Activated CD8-positive, alpha-beta memory T cell treated with anti-CD3 and anti-CD28 coated beads for 48 hours (primary cell): ENCODE results near the gene PCDHGA7.
"Not testable (repeated sequence)": the region's sequence is repeated elsewhere in the genome, so short reads cannot be mapped to it uniquely, and the experiment has no call there.

ENCODE experiments used
- DNase-seq, 3 experiments: peaks; one replicate each; pipeline ENCODE4 v3.0.0-alpha.2; 2020; ENCODE audit warnings: low read depth in 2 of 3, low spot score in 2 of 3

Gene PCDHGA7

DNA sequence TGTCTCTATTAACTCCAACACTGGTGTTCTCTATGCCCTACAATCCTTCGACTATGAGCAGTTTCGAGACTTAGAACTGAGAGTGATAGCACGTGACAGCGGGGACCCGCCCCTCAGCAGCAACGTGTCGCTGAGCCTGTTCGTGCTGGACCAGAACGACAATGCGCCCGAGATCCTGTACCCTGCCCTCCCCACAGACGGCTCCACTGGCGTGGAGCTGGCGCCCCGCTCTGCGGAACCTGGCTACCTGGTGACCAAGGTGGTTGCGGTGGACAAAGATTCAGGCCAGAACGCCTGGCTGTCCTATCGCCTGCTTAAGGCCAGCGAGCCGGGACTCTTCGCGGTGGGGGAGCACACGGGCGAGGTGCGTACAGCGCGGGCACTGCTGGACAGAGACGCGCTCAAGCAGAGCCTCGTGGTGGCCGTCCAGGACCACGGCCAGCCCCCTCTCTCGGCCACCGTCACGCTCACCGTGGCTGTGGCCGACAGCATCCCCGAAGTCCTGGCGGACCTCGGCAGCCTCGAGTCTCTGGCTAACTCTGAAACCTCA is 40.3 kb downstream of the PCDHGA7 start:
- DNase-seq: no peak

DNA sequence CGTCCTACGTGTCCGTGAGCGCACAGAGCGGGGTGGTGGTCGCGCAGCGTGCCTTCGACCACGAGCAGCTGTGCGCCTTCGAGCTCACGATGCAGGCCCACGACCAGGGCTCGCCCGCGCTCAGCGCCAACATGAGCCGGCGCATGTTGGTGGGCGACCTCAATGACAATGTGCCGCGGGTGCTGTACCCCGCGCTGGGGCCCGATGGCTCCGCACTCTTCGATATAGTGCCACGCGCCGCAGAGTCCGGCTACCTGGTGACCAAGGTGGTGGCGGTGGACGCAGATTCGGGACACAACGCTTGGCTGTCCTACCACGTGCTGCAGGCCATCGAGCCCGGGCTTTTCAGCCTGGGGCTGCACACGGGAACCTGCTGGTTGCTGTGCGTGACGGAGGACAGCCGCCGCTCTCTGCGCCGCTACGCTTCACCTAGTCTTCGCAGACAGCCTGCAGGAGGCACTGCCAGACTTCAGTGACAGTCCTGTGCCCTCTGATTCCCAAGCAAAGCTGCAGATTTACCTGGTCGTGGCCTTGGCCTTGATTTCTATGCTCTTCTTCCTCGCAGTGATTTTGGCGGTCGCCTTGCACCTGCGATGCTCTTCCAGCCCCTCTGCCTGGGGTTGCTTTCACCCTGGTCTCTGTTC is 45.4 kb downstream of the PCDHGA7 start:
- no peak for DNase-seq

- no peak for DNase-seq
Observed at GRCh38 chr5:141430332-141431113, 48.0 kb downstream of the PCDHGA7 start, which contains the start of gene PCDHGA12. PCDHGA12 (plus strand) TSS chr5:141430507; CDS start chr5:141430760, 253 bp downstream.

- DNase-seq: no peak
Observed at GRCh38 chr5:141431286-141431685, 48.7 kb downstream of the PCDHGA7 start.

DNA sequence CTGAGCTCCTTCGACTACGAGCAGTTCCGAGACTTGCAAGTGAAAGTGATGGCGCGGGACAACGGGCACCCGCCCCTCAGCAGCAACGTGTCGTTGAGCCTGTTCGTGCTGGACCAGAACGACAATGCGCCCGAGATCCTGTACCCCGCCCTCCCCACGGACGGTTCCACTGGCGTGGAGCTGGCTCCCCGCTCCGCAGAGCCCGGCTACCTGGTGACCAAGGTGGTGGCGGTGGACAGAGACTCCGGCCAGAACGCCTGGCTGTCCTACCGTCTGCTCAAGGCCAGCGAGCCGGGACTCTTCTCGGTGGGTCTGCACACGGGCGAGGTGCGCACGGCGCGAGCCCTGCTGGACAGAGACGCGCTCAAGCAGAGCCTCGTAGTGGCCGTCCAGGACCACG is 49.8 kb downstream of the PCDHGA7 start:
- not testable (repeated sequence) for DNase-seq

GRCh38 chr5:141432726-141433125 is 50.2 kb downstream of the PCDHGA7 start:
- DNase-seq: not testable (repeated sequence)

GRCh38 chr5:141434006-141434405 is 51.5 kb downstream of the PCDHGA7 start:
- DNase-seq: no peak
